ENCODE results near the gene ANTXR1. TPM values are rescaled to one million over a fixed set of nuclear protein-coding genes. Genes with fewer than 3 reads are reported as not detected.

ANTXR1 gene
- total and polyA plus RNA-seq, 2 donors from 2014 or later, result 7.0 to 42.6 TPM

DNA sequence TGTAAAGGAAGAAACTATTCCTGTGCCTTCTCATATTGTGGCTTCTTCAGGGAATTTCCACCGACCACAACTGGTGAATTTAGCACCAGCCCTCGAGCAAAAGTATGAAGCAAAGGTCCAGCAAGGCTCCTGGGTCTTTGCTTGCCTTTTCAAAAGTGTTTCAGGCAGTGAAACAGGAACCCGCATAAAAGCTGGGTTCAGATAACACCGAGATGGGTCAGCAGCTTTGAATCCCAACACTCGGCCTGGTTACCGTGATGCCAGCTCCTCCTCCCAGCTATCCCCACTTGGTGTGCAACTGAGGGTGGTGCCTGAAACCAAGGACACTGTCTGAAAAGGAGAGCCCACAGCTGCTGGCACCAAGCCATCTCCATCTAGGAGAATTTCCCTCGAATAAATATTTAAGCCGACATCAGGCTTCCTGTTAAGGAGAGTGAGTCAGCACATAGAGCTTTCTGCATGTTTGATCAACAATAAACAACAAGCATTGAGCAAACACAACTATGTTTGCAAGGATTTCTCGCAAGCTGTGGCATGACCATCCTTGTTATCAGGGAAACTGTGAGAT lies 69.5 kb downstream of the ANTXR1 start:
- H3K36me3 ChIP-seq (ENCODE audit: control insufficient read depth in 2 of 3, insufficient read depth in 3 of 3, low read length in 3 of 3), result peaks cover 0 to 1% (median 0%) of the 10 kb centered on the region in 3 donors
- no peak overlapping the region for H3K4me3 ChIP-seq (ENCODE audit: low read length in 3 of 3)
- no peaks in the 10 kb centered on the region for H3K9me3 ChIP-seq (ENCODE audit: control insufficient read depth in 2 of 3, insufficient read depth in 1 of 3, low read length in 3 of 3)
- H3K27ac ChIP-seq (ENCODE audit: low read depth in 2 of 2, low read length in 2 of 2), result peak overlapping the region in 1 of 2 donors; percentile 48
- DNase-seq, result peak in 4 of 5 donors; percentile 16 to 85 (median 49)
- TF ChIP-seq CTCF (IDR thresholded peaks at IDR 0.05; ENCODE audit: borderline replicate concordance, extremely low read depth, insufficient read depth), result no peak
- H3K4me1 ChIP-seq (ENCODE audit: control insufficient read depth in 2 of 3, insufficient read depth in 2 of 3, low read depth in 1 of 3, low read length in 3 of 3), result peaks cover 0 to 11% (median 9%) of the 10 kb centered on the region in 3 donors
- intact Hi-C loops (cut with DNase I), result no loop called here
- H3K9ac ChIP-seq (ENCODE audit: low read length in 3 of 3), result no peak overlapping the region
- no peaks in the 10 kb centered on the region for H3K27me3 ChIP-seq (ENCODE audit: control insufficient read depth, insufficient read depth, low read length)
- no peak for FAIRE-seq

GRCh38 chr2:69083235-69083748 lies 70.3 kb downstream of the ANTXR1 start:
- no peak for TF ChIP-seq CTCF (IDR thresholded peaks at IDR 0.05; ENCODE audit: borderline replicate concordance, extremely low read depth, insufficient read depth)
- H3K27ac ChIP-seq (ENCODE audit: low read depth in 2 of 2, low read length in 2 of 2), result no peak overlapping the region
- H3K36me3 ChIP-seq (ENCODE audit: control insufficient read depth in 2 of 3, insufficient read depth in 3 of 3, low read length in 3 of 3), result no peaks in the 10 kb centered on the region
- no peaks in the 10 kb centered on the region for H3K9me3 ChIP-seq (ENCODE audit: control insufficient read depth in 2 of 3, insufficient read depth in 1 of 3, low read length in 3 of 3)
- H3K4me1 ChIP-seq (ENCODE audit: control insufficient read depth in 2 of 3, insufficient read depth in 2 of 3, low read depth in 1 of 3, low read length in 3 of 3), result peaks cover 0 to 11% (median 9%) of the 10 kb centered on the region in 3 donors
- H3K4me3 ChIP-seq (ENCODE audit: low read length in 3 of 3), result no peak overlapping the region
- no peak overlapping the region for H3K9ac ChIP-seq (ENCODE audit: low read length in 3 of 3)
- intact Hi-C loops (cut with DNase I), result no loop called here
- FAIRE-seq (no peak), DNase-seq (no peak)
- H3K27me3 ChIP-seq (ENCODE audit: control insufficient read depth, insufficient read depth, low read length), result no peaks in the 10 kb centered on the region

GRCh38 chr2:69084492-69084891 lies 71.5 kb downstream of the ANTXR1 start:
- H3K27ac ChIP-seq (ENCODE audit: low read depth in 2 of 2, low read length in 2 of 2), result no peak overlapping the region
- no peak for FAIRE-seq
- intact Hi-C loops (cut with DNase I), result no loop called here
- TF ChIP-seq CTCF (IDR thresholded peaks at IDR 0.05; ENCODE audit: borderline replicate concordance, extremely low read depth, insufficient read depth), result no peak
- H3K4me1 ChIP-seq (ENCODE audit: control insufficient read depth in 2 of 3, insufficient read depth in 2 of 3, low read depth in 1 of 3, low read length in 3 of 3), result peaks cover 0 to 11% (median 9%) of the 10 kb centered on the region in 3 donors
- H3K36me3 ChIP-seq (ENCODE audit: control insufficient read depth in 2 of 3, insufficient read depth in 3 of 3, low read length in 3 of 3), result no peaks in the 10 kb centered on the region
- DNase-seq, result no peak
- H3K9me3 ChIP-seq (ENCODE audit: control insufficient read depth in 2 of 3, insufficient read depth in 1 of 3, low read length in 3 of 3), result no peaks in the 10 kb centered on the region
- H3K27me3 ChIP-seq (ENCODE audit: control insufficient read depth, insufficient read depth, low read length), result no peaks in the 10 kb centered on the region
- H3K9ac ChIP-seq (ENCODE audit: low read length in 3 of 3), result no peak overlapping the region
- no peak overlapping the region for H3K4me3 ChIP-seq (ENCODE audit: low read length in 3 of 3)
